ENCODE results near the gene TNFAIP8. TPM values are rescaled to one million over a fixed set of nuclear protein-coding genes. Genes with fewer than 3 reads are reported as not detected.

TNFAIP8 gene
- total RNA-seq, 1 experiment from 2014 or later: 24.1 TPM

GRCh38 chr5:119363271-119363670, 7.5 kb downstream of the TNFAIP8 start:
- CTCF ChIA-PET: interaction anchor here (1.3 kb wide), 1 partner anchor 49 kb away, joined by 5 read pairs; no protein-coding TSS in a partner anchor
- TF ChIP-seq CREB1 (CRISPR knock-in tag; IDR thresholded peaks at IDR 0.05): no peak
- TF ChIP-seq PRDM15 (CRISPR knock-in tag; IDR thresholded peaks at IDR 0.05): 0 out of 2 replicates have a peak, but pooled peaks have one; percentile 29
- H3K4me3 Mint-ChIP-seq: no peak overlapping the region
- ATAC-seq: no peak
- DNase-seq (ENCODE audit: low spot score): no peak
- H3K9me3 Mint-ChIP-seq: peaks cover 3% of the 10 kb centered on the region
- peaks cover 59% of the 10 kb centered on the region for H3K4me1 Mint-ChIP-seq
- POLR2A ChIA-PET: no interaction called here
- no peaks in the 10 kb centered on the region for H3K27me3 Mint-ChIP-seq (ENCODE audit: low read depth)
- no peak overlapping the region for H3K27ac Mint-ChIP-seq
- H3K36me3 Mint-ChIP-seq: peaks cover 3% of the 10 kb centered on the region

- POLR2A ChIA-PET: interaction anchor here (0.6 kb wide), 1 partner anchor 8 kb away, joined by 3 read pairs; the partner anchor contains the start of gene TNFAIP8
- DNase-seq (ENCODE audit: low spot score): no peak
- Mint-ChIP-seq H3K9me3 (peaks cover 3% of the 10 kb centered on the region), H3K36me3 (peaks cover 3% of the 10 kb centered on the region), H3K27ac (no peak overlapping the region), H3K27me3 (ENCODE audit: low read depth) (no peaks in the 10 kb centered on the region), H3K4me1 (peaks cover 52% of the 10 kb centered on the region), H3K4me3 (no peak overlapping the region)
- TF ChIP-seq ZNF423 (CRISPR knock-in tag; IDR thresholded peaks at IDR 0.05): no peak
- TF ChIP-seq IRF2 (CRISPR knock-in tag; IDR thresholded peaks at IDR 0.05; ENCODE audit: borderline replicate concordance, low read depth): no peak
- no peak for TF ChIP-seq ETV6 (CRISPR knock-in tag; IDR thresholded peaks at IDR 0.05)
- TF ChIP-seq ZBTB43 (CRISPR knock-in tag; IDR thresholded peaks at IDR 0.05): no peak
- no peak for TF ChIP-seq ZMAT4 (CRISPR knock-in tag; IDR thresholded peaks at IDR 0.05)
- no peak for TF ChIP-seq OVOL2 (CRISPR knock-in tag; IDR thresholded peaks at IDR 0.05; ENCODE audit: borderline replicate concordance)
- TF ChIP-seq SMAD4 (CRISPR knock-in tag; IDR thresholded peaks at IDR 0.05): no peak
- no peak for TF ChIP-seq TCF7 (CRISPR knock-in tag; IDR thresholded peaks at IDR 0.05; ENCODE audit: low read depth)
- TF ChIP-seq TEAD4 (CRISPR knock-in tag; IDR thresholded peaks at IDR 0.05): no peak
- no peak for TF ChIP-seq GABPB1 (CRISPR knock-in tag; IDR thresholded peaks at IDR 0.05)
- TF ChIP-seq ZNF232 (CRISPR knock-in tag; IDR thresholded peaks at IDR 0.05): no peak
- no peak for TF ChIP-seq ZNF425 (CRISPR knock-in tag; conservative IDR thresholded peaks at IDR 0.05)
- TF ChIP-seq FOXP4 (CRISPR knock-in tag; IDR thresholded peaks at IDR 0.05): no peak
- no peak for TF ChIP-seq ZNF512 (CRISPR knock-in tag; IDR thresholded peaks at IDR 0.05; ENCODE audit: borderline replicate concordance)
- CTCF ChIA-PET: interaction anchor here (0.7 to 1.0 kb wide), 2 partner anchors 376 to 470 kb away, joined by 3 read pairs; partner anchors contain the start of gene DTWD2
- ATAC-seq: no peak
These were observed 8.1 kb downstream of the TNFAIP8 start for GRCh38 chr5:119363936-119364335.

Data from WTC11 (cell line).